Skin epidermis (tissue), 12 donors: ENCODE data around the gene RAC2.

Experiments
- H3K27ac ChIP-seq, 21 experiments: fragments of 200-600 bp; sonication (generic) in 11 of 21; one replicate each; pipeline ENCODE4 v1.5.0; 2020; ENCODE audit warnings: mild to moderate bottlenecking in 3 of 21, inconsistent platforms in 2 of 21, moderate library complexity in 2 of 21
- H3K4me3 ChIP-seq, 7 experiments: fragments of 200-600 bp; sonication (generic) in 2 of 7; one replicate each; pipeline ENCODE4 v1.5.0; 2020; ENCODE audit warnings: inconsistent platforms in 2 of 7, mild to moderate bottlenecking in 2 of 7, moderate library complexity in 1 of 7

RAC2 gene

GRCh38 chr22:37277384-37277783 lies 33.3 kb upstream of the RAC2 start:
- H3K27ac ChIP-seq: no peak overlapping the region
- H3K4me3 ChIP-seq: no peak overlapping the region

DNA sequence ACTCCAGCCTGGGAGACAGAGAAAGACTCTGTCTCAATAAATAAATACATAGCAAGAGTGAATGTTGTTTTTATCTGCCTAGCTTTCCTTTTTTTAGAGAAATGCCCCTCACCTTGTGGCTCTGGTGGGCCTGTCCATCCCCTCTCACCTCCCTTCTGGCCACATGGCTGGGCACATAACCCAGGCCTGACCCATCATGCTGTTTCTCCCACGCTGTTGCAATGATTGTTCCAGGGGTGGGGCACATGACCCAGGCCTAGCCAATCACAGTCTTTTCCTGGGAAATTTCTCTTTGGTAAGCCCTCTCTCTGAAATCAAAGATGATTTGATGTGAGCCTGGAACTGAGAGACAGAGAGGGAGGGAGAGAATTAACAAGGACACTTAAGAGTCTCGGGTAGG lies 32.7 kb upstream of the RAC2 start:
- no peak overlapping the region for H3K4me3 ChIP-seq
- no peak overlapping the region for H3K27ac ChIP-seq

- peak overlapping the region in 1 of 21 experiments; percentile 74 for H3K27ac ChIP-seq
- no peak overlapping the region for H3K4me3 ChIP-seq
Observed at GRCh38 chr22:37275622-37276021, 31.6 kb upstream of the RAC2 start.

DNA sequence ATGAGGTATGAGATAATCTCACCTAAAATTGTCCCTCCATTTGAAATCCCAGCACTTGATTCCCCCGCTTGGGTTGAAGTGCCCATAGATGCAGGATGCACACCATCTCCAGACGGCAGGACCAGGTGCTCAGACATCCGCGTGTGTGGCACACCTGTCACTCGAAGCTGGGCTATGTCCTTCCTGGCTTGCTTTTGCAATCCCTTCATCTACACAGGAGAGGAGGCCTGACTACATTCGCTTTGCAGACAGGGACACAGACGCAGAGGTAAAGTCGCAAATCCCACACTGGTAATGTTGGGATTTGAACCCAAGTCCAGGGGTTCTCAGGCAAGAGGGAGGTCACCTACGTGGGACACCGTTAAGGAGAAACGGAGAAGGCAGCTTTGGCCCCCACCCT lies 31.1 kb upstream of the RAC2 start:
- no peak overlapping the region for H3K4me3 ChIP-seq
- peak overlapping the region in 8 of 21 experiments; percentile 4 to 74 (median 56) for H3K27ac ChIP-seq

DNA sequence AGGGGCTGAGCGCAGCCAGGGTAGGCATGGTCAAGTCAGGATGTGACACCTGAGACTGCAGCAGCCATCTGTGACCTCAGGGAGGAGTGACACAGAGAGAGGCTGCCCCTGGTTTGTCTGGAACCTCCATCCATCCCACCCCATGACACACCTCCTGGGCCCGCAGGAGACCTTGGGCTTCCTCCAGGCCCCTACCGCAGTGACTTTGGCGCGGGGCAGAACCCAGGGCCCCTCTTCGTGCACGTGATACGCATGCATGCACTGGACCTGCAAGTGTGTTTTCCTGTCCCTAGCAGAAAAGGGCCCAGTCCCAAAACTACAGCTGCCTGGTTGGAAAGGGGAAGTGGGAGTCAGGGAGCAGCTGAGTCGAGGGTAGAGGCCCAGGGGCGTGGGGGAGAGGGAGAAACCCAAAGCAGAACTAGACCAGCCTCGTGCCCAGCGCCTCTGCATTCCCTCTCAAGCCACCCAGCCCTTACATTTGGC lies 30.4 kb upstream of the RAC2 start:
- H3K27ac ChIP-seq: peak overlapping the region in 12 of 21 experiments; percentile 17 to 74 (median 48)
- no peak overlapping the region for H3K4me3 ChIP-seq

- Histone ChIP-seq H3K27ac (peak overlapping the region in 8 of 21 experiments; percentile 17 to 74 (median 43)), H3K4me3 (no peak overlapping the region)
Observed at GRCh38 chr22:37273846-37274225, 29.8 kb upstream of the RAC2 start.

DNA sequence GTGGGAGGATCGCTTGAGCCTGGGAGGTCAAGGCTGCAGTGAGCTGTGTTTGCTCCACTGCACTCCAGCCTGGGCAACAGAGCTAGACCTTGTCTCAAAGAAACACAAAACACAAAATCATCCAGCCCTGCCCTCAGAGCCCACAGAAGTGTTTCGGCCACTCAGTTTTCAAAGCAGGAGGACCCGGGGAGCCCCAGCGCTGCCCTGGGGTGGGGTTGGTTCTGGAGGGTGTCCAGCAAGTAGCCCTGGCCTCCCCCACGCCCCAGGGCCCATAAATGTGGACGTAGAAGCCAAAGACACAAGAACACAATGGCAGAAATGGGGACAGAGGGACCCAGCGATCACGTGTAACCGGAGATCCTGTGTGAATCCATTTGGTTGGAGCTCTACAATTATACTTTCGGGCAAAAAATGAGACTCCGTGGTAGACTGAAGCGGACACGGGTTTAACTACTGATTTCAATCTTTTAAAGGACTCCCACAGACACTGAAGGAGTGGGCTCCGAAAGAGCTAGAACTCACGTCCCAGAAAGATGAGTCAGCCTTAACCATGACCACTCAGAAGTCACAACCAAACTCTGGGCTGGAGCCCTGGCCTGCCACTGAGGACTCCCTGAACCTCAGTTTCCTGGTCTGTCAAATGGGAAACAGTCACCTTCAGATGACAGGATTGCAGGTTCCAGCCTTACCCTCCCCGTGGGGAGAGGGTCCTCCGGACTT lies 29.2 kb upstream of the RAC2 start:
- Histone ChIP-seq H3K4me3 (no peak overlapping the region), H3K27ac (peak overlapping the region in 10 of 21 experiments; percentile 17 to 74 (median 56))

- H3K27ac ChIP-seq: peak overlapping the region in 5 of 21 experiments; percentile 11 to 43 (median 28)
- H3K4me3 ChIP-seq: no peak overlapping the region
Observed at GRCh38 chr22:37270928-37271650, 27.0 kb upstream of the RAC2 start.

- Histone ChIP-seq H3K4me3 (no peak overlapping the region), H3K27ac (peak overlapping the region in 5 of 21 experiments; percentile 28 to 49 (median 38))
Observed at GRCh38 chr22:37269936-37270678, 26.0 kb upstream of the RAC2 start.

GRCh38 chr22:37267661-37268413 lies 23.8 kb upstream of the RAC2 start:
- peak overlapping the region in 3 of 7 experiments; percentile 19 to 35 (median 32) for H3K4me3 ChIP-seq
- H3K27ac ChIP-seq: peak overlapping the region in 16 of 21 experiments; percentile 8 to 84 (median 67)

- Histone ChIP-seq H3K4me3 (peak overlapping the region; percentile 17 to 35 (median 32)), H3K27ac (peak overlapping the region in 17 of 21 experiments; percentile 8 to 84 (median 64))
Observed at GRCh38 chr22:37267135-37267587, 23.1 kb upstream of the RAC2 start.

DNA sequence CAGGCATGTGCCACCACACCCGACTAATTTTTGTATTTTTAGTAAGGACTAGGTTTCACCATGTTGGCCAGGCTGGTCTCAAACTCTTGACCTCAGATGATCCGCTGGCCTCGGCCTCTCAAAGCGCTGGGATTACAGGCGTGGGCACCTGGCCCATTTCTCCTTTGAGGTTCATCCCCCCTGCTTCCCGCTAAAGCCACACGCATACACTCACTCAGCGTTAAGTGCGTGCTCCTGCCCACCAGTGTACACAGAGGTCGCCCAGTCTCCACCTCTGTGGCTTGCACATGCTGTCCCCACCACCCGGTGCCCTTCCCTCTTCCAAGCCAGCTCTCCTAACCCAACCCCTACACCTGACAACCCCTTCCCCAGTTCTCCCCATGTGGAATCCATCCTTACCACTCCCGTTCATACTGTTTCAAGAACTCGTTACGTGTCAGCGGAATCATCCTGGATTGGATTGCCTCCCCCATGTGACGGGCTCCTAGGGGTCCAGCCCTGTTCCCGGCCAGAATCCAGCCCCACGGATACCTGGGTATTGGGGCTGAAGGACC lies 22.6 kb upstream of the RAC2 start:
- Histone ChIP-seq H3K27ac (peak overlapping the region in 14 of 21 experiments; percentile 24 to 84 (median 70)), H3K4me3 (peak overlapping the region in 6 of 7 experiments; percentile 17 to 35 (median 32))

- no peak overlapping the region for H3K27ac ChIP-seq
Observed at GRCh38 chr22:37263966-37264887, 20.2 kb upstream of the RAC2 start.

GRCh38 chr22:37262346-37262745 lies 18.3 kb upstream of the RAC2 start:
- H3K27ac ChIP-seq: no peak overlapping the region
- H3K4me3 ChIP-seq: no peak overlapping the region

More at GRCh38 chr22:37263966-37264887, 20.2 kb upstream of the RAC2 start:
- no peak overlapping the region for H3K4me3 ChIP-seq

DNA sequence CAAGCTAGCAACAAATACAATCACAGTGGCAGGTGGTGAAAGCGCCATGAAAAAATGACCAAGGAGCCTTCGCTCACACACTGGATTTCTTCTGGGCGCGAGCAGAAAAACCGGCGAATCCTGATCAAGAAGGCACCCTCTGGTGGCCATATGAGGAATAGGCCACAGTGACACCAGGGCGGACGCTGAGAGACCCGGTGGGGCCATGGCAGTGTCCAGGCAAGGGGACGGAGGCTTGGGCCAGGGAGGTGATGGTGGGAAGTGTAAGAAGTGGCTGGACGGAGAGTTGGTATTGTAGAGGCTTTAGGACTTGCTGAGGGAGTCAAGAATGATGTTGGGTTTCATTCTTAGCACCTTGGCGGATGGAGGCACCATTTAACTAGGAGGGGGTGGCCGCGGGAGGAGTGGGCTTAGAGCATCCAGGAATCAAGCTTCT lies 16.9 kb upstream of the RAC2 start:
- H3K27ac ChIP-seq: no peak overlapping the region
- H3K4me3 ChIP-seq: no peak overlapping the region

GRCh38 chr22:37260155-37260795 lies 16.2 kb upstream of the RAC2 start:
- no peak overlapping the region for H3K27ac ChIP-seq
- no peak overlapping the region for H3K4me3 ChIP-seq

DNA sequence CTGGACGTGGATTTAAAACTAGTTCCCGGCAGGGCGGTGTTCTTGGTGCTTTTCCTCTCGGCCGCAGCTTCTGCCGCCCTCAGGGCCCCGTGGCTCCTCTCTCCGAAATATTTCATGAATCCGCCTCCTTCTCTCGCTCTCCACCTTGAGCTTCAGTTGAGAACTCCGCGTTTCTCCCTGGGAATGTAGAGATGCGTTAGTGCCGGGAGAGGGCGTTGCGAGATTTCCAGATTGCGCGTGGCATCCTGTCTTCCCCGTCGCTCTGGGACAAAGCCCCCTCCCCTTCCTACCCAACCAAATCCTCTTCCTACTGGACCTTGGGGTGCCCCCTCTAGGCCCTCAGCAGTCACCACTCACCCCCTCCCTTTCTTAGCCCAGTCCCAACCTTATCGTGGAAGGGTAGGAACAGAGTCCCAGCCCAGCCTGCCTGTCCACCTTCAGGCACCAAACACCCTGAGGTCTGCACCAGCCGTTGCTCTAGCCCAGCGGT lies 15.5 kb upstream of the RAC2 start:
- H3K4me3 ChIP-seq: no peak overlapping the region

More for the DNA sequence above, 15.5 kb upstream of the RAC2 start:
- no peak overlapping the region for H3K27ac ChIP-seq
